Activated T-cell treated with anti-CD3 and anti-CD28 coated beads for 1 hour (primary cell): ENCODE data around the gene CDH11.

ENCODE experiments used
- DNase-seq: peaks from one replicate; pipeline ENCODE4 v3.0.0-alpha.2; 2020; ENCODE audit warnings: low read depth

CDH11 gene

GRCh38 chr16:65024767-65025178 is 97.1 kb downstream of the CDH11 start:
- DNase-seq: no peak

- no peak for DNase-seq
These were observed 98.1 kb downstream of the CDH11 start for GRCh38 chr16:65023802-65024201.

GRCh38 chr16:65021852-65022595 is 99.8 kb downstream of the CDH11 start:
- no peak for DNase-seq

GRCh38 chr16:65016754-65017153 is 105.1 kb downstream of the CDH11 start:
- DNase-seq: no peak

GRCh38 chr16:65015599-65015998 is 106.3 kb downstream of the CDH11 start:
- DNase-seq: no peak

- DNase-seq: no peak
These were observed 109.5 kb downstream of the CDH11 start for GRCh38 chr16:65012357-65012756.

GRCh38 chr16:65010125-65010524 is 111.7 kb downstream of the CDH11 start:
- no peak for DNase-seq

GRCh38 chr16:65005696-65006095 is 116.2 kb downstream of the CDH11 start:
- DNase-seq: no peak

GRCh38 chr16:65004570-65004969 is 117.3 kb downstream of the CDH11 start:
- no peak for DNase-seq

- DNase-seq: no peak
These were observed 118.2 kb downstream of the CDH11 start for GRCh38 chr16:65003621-65004020.

GRCh38 chr16:65002265-65002664 is 119.6 kb downstream of the CDH11 start:
- no peak for DNase-seq

- no peak for DNase-seq
These were observed 121.2 kb downstream of the CDH11 start for GRCh38 chr16:65000654-65001053.

- DNase-seq: no peak
These were observed 124.1 kb downstream of the CDH11 start for GRCh38 chr16:64997751-64998150.

- no peak for DNase-seq
These were observed 124.7 kb downstream of the CDH11 start for GRCh38 chr16:64997121-64997520.

GRCh38 chr16:64996641-64997040 is 125.2 kb downstream of the CDH11 start:
- no peak for DNase-seq

- no peak for DNase-seq
These were observed 128.4 kb downstream of the CDH11 start for GRCh38 chr16:64993464-64993863.

- DNase-seq: no peak
These were observed 130.9 kb downstream of the CDH11 start for GRCh38 chr16:64991001-64991400.

- no peak for DNase-seq
These were observed 131.8 kb downstream of the CDH11 start for GRCh38 chr16:64990101-64990500.

GRCh38 chr16:64989050-64989449 is 132.8 kb downstream of the CDH11 start:
- no peak for DNase-seq

GRCh38 chr16:64983963-64984362 is 137.9 kb downstream of the CDH11 start:
- DNase-seq: no peak

- no peak for DNase-seq
These were observed 138.6 kb downstream of the CDH11 start for GRCh38 chr16:64983231-64983630.

- DNase-seq: no peak
These were observed 139.3 kb downstream of the CDH11 start for GRCh38 chr16:64982581-64982980.

- DNase-seq: no peak
These were observed 140.1 kb downstream of the CDH11 start for GRCh38 chr16:64981568-64982281.
